Globus pallidus (tissue), 1 donor: ENCODE data around the gene PAQR6.

Source experiments
- DNase-seq: peaks from one replicate; pipeline ENCODE4 v3.0.0-alpha.2; 2015; ENCODE audit warnings: low spot score

The PAQR6 gene

DNA sequence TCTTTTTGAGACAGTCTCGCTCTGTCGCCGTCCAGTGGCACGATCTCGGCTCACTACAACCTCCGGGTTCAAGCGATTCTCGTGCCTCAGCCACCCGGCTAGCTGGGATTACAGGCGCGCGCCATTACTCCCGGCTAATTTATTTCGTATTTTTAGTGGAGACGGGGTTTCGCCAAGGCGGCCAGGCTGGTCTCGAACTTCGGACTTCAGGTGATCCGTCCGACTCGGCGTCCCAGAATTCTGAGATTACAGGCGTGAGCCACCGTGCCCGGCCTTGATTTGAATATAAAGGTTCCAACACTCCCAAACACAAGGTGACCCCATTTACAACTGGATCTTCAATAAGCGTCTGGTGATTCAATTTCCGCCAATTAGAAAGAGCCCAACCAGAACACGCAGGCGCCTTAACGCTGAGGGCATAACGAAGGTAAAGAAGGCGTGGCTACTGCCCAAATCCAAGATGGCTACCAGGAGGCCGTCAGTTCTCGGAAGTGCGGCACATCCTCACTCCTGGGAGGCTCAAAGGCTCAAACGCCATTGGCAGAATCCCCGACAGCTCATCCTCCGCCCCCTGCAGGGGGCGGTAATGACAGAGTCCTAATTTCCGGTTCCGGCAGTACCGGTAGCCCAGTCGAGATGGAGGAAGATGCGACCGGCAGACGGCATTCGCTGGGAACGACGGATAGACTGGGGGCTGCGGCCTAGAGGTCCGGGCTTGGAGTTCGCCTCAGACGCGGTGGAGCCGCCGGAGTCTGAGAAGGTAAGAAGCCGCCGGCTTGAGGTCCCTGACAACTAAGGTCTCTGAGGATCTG, 54.2 kb downstream of the PAQR6 start, which contains the start of gene SLC25A44:
Gene SLC25A44 (plus strand): TSS at position 617 of the 812 bp plus-strand sequence. CDS start 5,744 bp downstream, outside the sequence.
- DNase-seq = peak; percentile 99
